Transverse colon (tissue), 4 donors: Measurements from ENCODE around the gene FKBP4.

Experiments
- EP300 ChIP-seq: sonication (generic); formaldehyde crosslinking; IDR thresholded peaks from one replicate; pipeline ENCODE4 v1.6.1; 2017; ENCODE audit warnings: antibody characterized with exemption, low read depth
- POLR2A ChIP-seq: fragments of 450-650 bp; IDR thresholded peaks from one replicate; pipeline ENCODE4 v1.6.1; 2016; ENCODE audit warnings: antibody characterized with exemption, mild to moderate bottlenecking, moderate library complexity
- POLR2AphosphoS5 ChIP-seq, 3 donors: sonication (generic); formaldehyde crosslinking; IDR thresholded peaks; one replicate each; pipeline ENCODE4 v1.6.1; 2016; ENCODE audit warnings: antibody characterized with exemption in 3 of 3
- TF ChIP-seq, protein P1 (sequence below), 5 experiments: fragments of 200-600 bp in 3 of 5; fragments of 450-650 bp in 2 of 5; sonication (generic) in 3 of 5; IDR thresholded peaks; 1 replicate in 2 of 5; 2 replicates in 3 of 5; pipeline ENCODE4 v1.5.1; 2016 to 2017; ENCODE audit warnings: antibody characterized with exemption in 5 of 5, inconsistent platforms in 3 of 5, mild to moderate bottlenecking in 2 of 5, moderate library complexity in 1 of 5

DNA sequence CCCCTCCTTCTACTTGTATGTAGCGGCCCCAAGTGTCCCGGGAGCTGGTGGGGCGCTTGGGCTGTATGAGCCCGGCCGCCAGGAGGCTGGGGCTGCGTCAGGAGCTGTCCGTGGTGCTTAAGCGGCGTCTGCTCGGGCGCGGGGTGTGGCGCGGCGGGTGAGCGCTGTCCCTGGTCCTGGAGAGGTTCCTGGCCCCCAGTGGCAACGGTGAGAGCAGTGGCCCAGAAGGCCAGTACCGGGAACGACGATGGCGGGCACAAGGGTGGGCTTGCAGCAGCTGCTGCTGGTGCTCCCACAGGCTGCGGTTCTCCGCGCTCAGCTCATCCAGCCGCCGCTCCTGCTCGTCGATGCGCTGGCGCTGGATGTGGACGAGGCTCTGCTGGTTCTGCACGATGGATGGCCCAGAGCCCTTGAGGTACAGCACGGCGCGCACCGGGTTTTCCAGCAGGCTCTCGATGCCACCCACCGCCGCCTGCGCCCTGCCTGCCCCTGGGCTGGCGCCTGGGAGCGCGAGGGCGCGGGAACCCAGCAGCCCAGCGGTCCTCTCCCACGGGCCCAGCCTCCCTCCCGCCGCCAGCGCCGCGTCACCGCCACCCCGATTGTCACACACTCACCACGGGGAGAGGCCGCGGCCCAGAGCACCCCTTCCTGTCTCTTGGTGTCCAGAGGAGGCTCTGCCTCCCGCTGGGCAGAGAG is 41.9 kb upstream of the FKBP4 start:
- TF ChIP-seq, protein P1, sequence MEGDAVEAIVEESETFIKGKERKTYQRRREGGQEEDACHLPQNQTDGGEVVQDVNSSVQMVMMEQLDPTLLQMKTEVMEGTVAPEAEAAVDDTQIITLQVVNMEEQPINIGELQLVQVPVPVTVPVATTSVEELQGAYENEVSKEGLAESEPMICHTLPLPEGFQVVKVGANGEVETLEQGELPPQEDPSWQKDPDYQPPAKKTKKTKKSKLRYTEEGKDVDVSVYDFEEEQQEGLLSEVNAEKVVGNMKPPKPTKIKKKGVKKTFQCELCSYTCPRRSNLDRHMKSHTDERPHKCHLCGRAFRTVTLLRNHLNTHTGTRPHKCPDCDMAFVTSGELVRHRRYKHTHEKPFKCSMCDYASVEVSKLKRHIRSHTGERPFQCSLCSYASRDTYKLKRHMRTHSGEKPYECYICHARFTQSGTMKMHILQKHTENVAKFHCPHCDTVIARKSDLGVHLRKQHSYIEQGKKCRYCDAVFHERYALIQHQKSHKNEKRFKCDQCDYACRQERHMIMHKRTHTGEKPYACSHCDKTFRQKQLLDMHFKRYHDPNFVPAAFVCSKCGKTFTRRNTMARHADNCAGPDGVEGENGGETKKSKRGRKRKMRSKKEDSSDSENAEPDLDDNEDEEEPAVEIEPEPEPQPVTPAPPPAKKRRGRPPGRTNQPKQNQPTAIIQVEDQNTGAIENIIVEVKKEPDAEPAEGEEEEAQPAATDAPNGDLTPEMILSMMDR (IDR thresholded peaks at IDR 0.05) = no peak
- TF ChIP-seq POLR2A (no peak), EP300 (no peak), POLR2AphosphoS5 (IDR thresholded peaks at IDR 0.05) (peak in 1 of 3 donors; percentile 20)
